ENCODE measurements around the gene RNF149.

The RNF149 gene

DNA sequence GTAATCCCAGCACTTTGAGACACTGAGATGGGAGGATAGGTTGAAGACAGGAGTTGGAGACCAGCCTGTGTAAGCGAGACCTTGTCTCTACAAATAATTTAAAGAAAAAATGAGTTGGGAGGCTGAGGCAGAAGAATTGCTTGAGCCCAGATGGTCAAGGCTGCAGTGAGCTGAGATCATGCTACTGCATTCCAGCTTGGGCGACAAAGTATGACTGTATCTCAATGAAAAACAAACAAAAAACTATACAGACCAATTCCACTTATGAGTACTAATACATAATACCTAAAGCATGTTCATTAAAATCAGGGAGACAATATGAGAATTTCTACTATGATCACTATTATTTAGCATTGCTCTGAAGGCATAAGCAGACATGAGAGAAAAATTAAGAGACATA is 12.6 kb downstream of the RNF149 start:
- DNase-seq (ENCODE audit: low spot score) = no peak

- no peak for DNase-seq (ENCODE audit: low spot score)
These were observed 13.6 kb downstream of the RNF149 start for GRCh38 chr2:101294861-101295260.

- no peak for DNase-seq (ENCODE audit: low spot score)
These were observed 15.0 kb downstream of the RNF149 start for GRCh38 chr2:101293544-101293943.

DNA sequence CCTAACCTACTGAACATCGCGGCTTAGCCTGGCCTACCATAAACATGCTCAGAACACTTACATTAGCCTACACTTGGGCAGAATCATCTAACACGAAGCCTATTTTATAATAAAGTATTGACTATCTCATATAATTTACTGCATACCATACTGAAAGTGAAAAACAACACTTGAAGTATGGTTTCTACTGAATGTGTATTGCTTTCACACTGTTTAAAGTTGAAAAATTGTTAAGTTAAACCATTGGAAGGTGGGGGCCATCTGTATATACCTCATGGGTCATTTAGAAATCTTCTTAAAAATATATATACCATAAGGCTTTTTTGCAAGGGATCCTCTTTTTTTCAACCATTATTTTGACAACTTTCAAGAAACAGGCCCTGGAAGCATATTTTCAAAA is 16.5 kb downstream of the RNF149 start:
- no peak for DNase-seq (ENCODE audit: low spot score)

DNA sequence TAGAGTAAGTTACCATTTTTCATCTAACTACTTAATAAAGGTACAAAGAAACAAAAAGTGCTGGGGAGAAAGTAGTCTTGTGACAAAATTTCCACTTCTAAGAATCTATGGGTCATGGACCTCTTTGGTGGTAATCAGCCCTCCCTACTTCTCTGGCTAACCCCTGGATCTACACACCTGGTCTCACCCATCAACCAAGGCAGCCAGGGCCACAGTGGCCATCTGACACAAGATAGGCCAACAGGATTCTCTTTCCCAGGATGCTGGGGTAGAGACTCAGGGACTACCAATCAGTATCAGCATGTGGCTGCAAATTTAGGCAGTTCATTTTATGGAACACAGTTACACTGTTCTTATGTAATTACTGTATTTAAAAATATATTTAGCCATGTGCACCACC is 17.8 kb downstream of the RNF149 start:
- no peak for DNase-seq (ENCODE audit: low spot score)

DNA sequence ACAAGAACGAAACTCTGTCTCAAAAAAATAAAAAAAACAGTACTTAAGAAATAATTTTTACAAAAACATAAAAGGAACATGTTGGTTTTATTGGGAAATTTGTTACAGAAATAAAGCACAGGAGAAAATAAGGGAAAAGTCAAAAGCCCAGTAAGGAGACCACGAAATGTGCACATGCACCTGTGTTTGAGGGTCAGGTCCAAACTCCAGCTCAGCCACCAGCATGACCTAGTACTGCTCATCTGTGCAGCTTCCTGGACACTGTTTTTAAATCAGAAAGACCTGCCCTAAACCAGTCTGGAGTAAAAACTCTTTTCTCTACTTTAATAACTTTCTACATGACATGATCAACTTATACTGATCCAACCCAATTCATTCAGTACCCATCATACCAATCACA is 21.2 kb downstream of the RNF149 start:
- DNase-seq (ENCODE audit: low spot score) = no peak

DNA sequence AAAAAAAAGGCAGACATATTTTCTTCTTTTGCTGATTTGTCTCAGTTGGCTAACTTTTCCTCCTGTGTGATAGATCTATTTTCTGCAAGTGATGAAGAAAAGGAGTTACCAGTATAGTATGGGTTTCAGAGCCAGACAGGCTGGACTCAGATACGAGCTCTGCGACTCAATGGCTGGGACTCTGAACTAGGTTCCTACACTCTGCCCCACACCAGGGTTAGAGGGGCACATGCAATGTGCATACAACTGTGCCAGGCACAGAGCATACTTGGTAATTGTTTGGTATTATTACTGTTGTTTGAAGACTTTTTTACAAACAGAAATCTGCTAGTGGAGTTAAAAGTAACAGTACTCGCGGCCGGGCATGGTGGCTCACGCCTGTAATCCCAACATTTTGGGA is 21.8 kb downstream of the RNF149 start:
- no peak for DNase-seq (ENCODE audit: low spot score)

DNA sequence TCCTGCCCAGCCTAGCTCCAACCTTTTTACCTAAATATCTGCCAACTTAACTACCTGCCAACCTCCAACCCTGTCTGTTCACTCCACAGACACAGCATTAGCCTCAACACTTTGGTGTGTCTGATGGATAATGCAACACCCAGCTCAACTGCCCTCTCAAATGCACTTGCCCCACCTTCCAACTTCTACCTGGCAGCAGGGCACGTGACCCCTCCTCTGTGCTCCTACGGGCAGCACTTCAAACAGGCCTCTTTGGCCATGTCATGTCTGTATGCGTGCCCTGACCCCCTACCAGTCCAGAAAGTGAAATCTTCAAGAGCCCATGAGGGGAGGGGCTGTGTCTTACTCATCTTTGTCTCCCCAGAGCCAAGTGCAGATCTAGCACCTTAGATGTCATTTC is 25.5 kb downstream of the RNF149 start:
- no peak for DNase-seq (ENCODE audit: low spot score)

- no peak for DNase-seq (ENCODE audit: low spot score)
These were observed 27.0 kb downstream of the RNF149 start for GRCh38 chr2:101281482-101281881.

- no peak for DNase-seq (ENCODE audit: low spot score)
These were observed 29.6 kb downstream of the RNF149 start for GRCh38 chr2:101278925-101279324.

- DNase-seq (ENCODE audit: low spot score) = no peak
These were observed 31.4 kb downstream of the RNF149 start for GRCh38 chr2:101277111-101277510.

GRCh38 chr2:101274142-101274541 is 34.4 kb downstream of the RNF149 start:
- DNase-seq (ENCODE audit: low spot score) = no peak

- no peak for DNase-seq (ENCODE audit: low spot score)
These were observed 35.4 kb downstream of the RNF149 start for GRCh38 chr2:101273056-101273455.

GRCh38 chr2:101272045-101272784 is 36.3 kb downstream of the RNF149 start:
- DNase-seq (ENCODE audit: low spot score) = no peak

GRCh38 chr2:101270700-101271259 is 37.7 kb downstream of the RNF149 start:
- DNase-seq (ENCODE audit: low spot score) = no peak

GRCh38 chr2:101267671-101268656 is 40.5 kb downstream of the RNF149 start:
- no peak for DNase-seq (ENCODE audit: low spot score)

DNA sequence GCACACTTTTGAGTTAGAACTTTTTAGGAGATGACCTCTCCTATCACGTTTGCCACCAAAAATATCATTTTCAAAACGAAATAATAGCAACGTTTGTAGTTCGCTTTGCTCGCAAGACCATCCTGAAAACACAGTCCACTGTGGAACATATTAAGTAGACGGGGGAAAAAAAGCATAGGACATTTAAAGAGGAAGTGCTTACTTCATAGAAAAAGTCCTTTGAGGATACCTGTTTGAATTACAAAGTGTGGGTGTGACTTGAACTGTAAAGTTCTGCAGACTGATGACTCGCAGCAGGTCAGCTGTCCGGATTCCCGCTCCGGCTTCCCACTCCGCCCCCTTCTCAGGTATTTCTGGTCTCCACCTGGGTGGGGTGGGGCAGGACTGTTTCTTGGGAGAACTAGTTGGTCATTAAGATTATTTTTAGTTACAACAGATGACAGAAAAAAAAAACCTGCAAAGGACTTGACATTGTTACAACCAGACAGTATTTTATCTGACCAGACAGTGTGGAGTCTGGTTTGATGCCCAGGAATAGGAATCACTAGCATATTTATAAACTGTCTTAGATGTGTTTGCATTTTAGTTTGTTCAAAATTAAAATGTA is 42.5 kb downstream of the RNF149 start:
- DNase-seq (ENCODE audit: low spot score) = no peak

DNA sequence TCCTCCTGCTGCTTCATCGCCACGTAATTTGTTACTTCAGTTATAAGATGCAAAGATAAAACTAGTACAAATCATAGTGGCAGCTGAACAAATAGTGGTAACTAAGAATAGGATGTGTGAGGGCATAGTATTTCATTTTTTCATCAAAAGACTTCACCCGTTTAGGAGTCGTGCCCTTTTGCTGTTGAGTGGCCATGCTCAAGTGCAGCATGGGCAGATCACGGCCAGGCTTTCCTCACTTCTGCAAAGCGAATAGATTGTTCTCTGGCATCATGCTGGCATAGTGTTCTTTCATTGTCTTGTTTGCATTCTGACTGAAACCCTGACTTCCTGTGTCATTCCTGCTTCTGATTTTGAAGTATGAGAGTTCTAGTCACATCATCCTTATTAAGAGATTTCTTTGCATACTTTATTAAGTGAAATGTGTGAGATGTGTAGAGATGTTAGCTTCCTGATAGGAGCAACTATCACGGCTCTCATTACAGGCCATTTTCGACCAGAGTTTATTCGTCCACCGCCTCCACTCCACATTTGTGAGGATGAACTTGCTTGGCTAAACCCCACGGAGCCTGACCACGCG is 44.1 kb downstream of the RNF149 start:
- DNase-seq (ENCODE audit: low spot score) = no peak

DNA sequence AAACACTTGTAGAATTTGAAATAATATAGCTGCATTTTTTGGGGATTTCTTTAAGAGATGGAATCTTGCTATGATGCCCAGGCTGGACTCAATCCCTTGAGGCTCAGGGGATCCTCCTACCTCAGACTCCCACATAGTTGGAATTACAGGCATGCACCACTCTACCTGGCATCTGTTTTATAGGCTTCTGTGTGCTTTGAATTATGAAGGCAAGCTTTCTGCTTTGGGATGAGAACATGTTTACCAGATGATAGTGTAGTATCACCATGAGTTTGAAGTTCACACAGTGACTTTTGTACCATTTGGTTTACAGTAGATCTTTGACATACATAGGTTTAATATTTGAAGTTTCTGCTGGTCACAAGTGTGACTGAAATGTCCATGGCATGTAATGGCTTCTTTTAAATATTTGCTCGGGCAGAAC is 45.1 kb downstream of the RNF149 start:
- no peak for DNase-seq (ENCODE audit: low spot score)

DNA sequence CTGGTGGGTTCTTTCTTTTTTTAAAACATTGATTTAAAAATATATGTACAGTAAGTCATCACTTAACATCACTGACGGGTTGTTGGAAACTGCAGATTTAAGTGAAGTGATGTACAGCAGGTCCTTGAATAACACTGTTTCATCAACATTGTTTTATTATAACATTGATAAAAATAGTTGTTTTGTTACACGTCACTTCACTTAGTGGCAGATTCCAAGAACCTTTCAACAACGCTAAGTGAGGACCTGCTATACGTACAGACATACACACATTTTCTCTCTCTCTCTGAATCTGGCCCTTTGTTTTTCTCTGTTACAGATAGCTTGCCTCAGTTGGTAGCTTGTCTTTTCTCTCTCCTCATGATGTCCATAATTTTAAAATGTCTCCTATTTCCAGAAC is 46.4 kb downstream of the RNF149 start:
- no peak for DNase-seq (ENCODE audit: low spot score)

DNA sequence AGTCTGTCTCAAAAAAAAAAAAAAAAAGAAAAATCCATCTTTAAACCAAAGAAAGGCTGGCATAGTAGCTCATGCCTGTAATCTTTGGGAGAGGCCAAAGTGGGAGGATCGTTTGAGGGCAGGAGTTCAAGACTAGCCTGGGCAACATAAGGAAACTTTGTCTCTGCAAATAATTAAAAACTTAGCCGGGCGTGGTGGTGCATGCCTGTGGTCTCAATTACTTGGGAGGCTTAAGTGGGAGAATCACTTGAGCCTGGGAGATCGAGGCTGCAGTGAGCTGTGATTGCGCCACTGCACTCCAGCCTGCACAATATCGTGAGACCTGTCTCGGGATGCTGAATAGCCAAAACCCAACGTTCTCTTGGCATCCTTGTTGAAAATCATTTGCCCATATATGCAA is 49.7 kb downstream of the RNF149 start:
- no peak for DNase-seq (ENCODE audit: low spot score)

DNA sequence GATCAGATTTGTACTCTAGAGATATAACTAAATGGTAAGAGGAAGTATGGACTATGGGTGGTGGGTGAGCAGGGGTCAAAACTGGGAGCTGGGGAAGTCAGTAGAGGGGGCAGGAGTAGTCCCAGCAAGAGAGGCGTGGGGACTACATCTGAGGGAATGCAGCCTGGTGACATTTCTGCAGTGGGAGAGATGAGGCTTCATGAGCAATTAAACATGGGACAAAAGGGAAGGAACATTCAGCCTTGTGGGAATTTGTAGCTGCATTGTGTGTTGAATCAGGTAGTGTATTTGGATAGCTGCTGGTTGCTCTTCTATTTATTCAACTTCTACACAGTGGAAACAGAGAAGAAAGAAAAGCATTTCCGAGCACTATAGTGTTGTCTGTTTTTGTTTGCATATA is 52.2 kb downstream of the RNF149 start:
- no peak for DNase-seq (ENCODE audit: low spot score)
